RWPE1 (cell line): ENCODE results near the gene RNU7-1.

Source experiments
- CTCF ChIA-PET: fragments of 350-600 bp; sonication (Branson Sonifier 250); formaldehyde crosslinking; extraction: SDS; loops from one replicate; lab custom pipeline; 2021; lab: Yijun Ruan, JAX
- POLR2A ChIA-PET: fragments of 400-600 bp; formaldehyde crosslinking; extraction: SDS; loops from one replicate; lab custom pipeline; 2020; ENCODE audit warnings: antibody characterized with exemption; ENCODE audit not compliant: low non-redundant PET; lab: Yijun Ruan, JAX
- DNase-seq: peaks from one replicate; pipeline ENCODE4 v3.0.0; 2012; ENCODE audit warnings: low spot score
- H3K27ac ChIP-seq: fragments of 450-650 bp; 2 replicates; pipeline ENCODE4 v1.5.1; 2017
- TF ChIP-seq, protein P1 (sequence below): fragments of 450-650 bp; conservative IDR thresholded peaks from 2 replicates; pipeline ENCODE4 v1.5.1; 2017; ENCODE audit warnings: low read depth, mild to moderate bottlenecking

Gene RNU7-1

DNA sequence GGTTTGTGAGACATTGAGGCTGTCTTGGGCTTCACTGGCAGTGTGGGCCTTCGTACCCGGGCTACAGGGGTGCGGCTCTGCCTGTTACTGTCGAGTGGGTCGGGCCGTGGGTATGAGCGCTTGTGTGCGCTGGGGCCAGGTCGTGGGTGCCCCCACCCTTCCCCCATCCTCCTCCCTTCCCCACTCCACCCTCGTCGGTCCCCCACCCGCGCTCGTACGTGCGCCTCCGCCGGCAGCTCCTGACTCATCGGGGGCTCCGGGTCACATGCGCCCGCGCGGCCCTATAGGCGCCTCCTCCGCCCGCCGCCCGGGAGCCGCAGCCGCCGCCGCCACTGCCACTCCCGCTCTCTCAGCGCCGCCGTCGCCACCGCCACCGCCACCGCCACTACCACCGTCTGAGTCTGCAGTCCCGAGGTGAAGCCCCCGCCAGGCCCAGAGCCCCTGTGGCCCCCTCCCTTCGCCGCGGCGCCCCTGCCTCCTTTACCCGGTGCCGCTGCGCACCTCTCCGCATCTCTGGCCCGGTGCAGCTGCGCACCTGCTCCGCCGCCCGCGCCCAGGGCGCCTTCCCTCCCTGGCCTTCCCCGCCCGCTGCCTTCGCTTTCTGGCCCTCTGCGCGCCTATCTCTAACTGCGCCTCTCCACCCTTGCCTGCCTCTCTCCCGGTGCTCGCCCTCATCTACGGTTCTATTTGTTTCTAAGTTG lies 29.2 kb upstream of the RNU7-1 start, which contains the start of gene ENO2:
Gene ENO2, plus strand, starts transcription at position 335 of the 701 bp plus-strand sequence. CDS start 1,253 bp downstream, outside the sequence.
- ChIA-PET POLR2A (interaction anchor here (0.5 to 1.0 kb wide), 3 partner anchors 9 to 36 kb away, joined by 3 to 4 read pairs (median 4); no protein-coding TSS in a partner anchor), CTCF (interaction anchor here (0.6 to 0.7 kb wide), 2 partner anchors 11 to 52 kb away, joined by 3 read pairs; no protein-coding TSS in a partner anchor)
- DNase-seq, result no peak

DNA sequence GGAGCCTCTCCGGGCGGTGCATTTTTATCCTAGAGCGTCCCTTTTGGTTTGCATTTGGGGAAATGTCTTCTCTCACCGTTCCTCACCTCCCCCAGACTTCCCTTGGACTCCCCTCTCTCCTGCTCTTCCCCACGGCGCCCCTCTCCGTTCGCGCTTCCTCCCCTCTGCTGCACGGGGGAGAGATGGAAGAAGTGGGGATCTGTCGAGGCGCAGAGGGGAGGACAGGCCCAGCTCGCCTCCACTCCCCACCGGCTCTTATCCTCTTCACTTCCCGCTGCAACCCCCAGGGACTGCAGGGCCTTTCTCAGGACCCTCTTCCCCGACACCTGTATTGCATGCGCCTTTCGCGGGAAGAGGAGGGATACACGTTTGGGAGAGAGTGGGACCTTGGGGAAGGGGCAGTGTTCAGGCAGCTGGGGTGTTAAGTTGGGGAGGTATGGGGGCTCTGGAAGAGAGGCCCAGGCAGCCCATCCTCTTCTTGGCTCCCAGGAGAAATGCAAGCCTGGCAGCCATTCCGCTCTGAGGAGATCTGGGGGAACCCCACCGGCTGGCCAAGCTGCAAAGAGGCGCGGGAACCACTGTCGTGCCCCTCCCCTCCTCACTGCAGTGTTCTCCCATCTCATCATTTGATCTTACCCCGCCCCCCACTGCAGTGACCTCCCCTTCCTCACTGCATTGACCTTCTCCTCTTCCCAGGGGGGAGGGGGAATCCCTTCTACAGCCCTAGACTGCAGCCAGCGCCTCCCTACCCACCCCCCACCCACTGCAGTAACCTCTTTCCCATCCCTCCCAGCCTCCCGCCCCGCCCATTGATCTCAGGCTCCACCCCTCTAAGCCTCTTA lies 28.4 kb upstream of the RNU7-1 start:
- TF ChIP-seq, protein P1, sequence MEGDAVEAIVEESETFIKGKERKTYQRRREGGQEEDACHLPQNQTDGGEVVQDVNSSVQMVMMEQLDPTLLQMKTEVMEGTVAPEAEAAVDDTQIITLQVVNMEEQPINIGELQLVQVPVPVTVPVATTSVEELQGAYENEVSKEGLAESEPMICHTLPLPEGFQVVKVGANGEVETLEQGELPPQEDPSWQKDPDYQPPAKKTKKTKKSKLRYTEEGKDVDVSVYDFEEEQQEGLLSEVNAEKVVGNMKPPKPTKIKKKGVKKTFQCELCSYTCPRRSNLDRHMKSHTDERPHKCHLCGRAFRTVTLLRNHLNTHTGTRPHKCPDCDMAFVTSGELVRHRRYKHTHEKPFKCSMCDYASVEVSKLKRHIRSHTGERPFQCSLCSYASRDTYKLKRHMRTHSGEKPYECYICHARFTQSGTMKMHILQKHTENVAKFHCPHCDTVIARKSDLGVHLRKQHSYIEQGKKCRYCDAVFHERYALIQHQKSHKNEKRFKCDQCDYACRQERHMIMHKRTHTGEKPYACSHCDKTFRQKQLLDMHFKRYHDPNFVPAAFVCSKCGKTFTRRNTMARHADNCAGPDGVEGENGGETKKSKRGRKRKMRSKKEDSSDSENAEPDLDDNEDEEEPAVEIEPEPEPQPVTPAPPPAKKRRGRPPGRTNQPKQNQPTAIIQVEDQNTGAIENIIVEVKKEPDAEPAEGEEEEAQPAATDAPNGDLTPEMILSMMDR, result no peak
- no peak overlapping the region; the same call in 1 of the 2 replicates for H3K27ac ChIP-seq
- no peak for DNase-seq
- CTCF ChIA-PET, result no interaction called here
- POLR2A ChIA-PET, result no interaction called here

More for the DNA sequence above, 29.2 kb upstream of the RNU7-1 start, which contains the start of gene ENO2:
- TF ChIP-seq, protein P1, result no peak
- H3K27ac ChIP-seq, result peak within 1 kb of the TSS; percentile 38; the same call in 1 of the 2 replicates

DNA sequence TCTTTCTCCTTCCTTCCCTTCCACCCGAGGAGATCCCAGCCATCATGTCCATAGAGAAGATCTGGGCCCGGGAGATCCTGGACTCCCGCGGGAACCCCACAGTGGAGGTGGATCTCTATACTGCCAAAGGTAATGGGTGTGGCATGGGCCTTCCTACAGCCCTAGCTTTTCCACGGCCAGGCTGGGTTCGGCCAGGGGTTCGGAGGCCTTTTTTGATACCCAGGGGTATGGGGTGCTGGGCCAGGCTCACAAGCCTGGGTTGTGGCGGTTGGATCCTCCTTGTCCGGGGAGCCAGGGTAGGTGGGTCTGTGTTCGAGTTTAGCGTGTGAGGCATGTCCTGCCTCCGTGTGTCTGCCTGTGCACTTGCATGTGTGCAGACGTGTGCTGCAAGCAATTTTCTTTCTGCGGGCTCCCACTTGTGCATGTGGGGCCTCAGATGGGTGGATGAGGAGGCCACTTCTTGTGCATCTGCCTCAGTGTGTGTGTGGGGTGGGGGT lies 27.8 kb upstream of the RNU7-1 start:
- TF ChIP-seq, protein P1, result no peak
- DNase-seq, result no peak
- CTCF ChIA-PET, result no interaction called here
- H3K27ac ChIP-seq, result no peak overlapping the region
- POLR2A ChIA-PET, result no interaction called here

DNA sequence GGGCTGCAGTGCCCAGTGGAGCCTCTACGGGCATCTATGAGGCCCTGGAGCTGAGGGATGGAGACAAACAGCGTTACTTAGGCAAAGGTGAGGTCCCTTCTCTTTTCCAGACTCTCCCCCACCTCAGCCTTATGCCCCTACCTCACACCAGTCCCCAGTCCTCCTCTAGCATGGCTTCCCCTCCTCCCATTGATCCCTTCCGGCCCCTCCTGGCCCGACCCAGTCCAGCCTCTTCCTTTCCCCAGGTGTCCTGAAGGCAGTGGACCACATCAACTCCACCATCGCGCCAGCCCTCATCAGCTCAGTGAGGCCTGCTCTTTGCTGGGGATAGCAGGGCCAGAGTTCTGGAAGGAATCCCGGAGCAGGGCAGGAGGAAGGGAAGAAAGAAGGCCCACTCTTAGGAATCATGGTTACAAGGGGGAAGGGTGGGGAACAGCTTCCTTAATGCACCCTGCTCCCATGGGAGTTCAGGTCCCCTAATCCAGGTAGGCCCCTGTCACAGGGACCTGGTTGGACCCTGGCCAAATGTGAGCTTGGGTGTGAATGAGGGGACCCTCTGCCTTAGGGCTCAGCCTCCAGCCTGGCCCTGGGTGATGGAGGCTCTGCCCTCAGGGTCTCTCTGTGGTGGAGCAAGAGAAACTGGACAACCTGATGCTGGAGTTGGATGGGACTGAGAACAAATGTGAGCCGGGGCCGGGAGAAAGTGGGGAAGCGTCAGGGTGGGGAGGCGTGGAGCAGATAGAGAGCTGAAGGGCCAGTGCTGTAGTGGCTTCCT lies 27.0 kb upstream of the RNU7-1 start:
- POLR2A ChIA-PET, result no interaction called here

DNA sequence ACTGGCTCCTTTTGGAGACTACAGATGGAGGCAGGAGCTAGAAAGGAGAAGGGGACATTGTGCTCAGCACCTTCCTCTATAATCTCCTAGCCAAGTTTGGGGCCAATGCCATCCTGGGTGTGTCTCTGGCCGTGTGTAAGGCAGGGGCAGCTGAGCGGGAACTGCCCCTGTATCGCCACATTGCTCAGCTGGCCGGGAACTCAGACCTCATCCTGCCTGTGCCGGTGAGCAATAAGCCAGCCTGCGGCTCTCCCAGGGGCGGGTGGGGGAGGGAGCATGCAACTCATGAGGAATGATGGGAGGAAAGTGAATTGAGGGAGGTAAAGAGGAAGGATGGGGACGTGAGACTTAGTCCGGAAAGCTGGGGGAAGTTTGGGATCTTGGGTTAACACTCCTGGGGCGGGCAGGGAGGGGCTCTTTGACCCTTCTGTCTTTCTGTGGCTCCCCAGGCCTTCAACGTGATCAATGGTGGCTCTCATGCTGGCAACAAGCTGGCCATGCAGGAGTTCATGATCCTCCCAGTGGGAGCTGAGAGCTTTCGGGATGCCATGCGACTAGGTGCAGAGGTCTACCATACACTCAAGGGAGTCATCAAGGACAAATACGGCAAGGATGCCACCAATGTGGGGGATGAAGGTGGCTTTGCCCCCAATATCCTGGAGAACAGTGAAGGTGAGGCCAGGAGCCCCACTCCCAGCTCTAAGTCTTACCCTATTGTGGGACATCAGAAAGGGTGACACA lies 26.0 kb upstream of the RNU7-1 start:
- POLR2A ChIA-PET, result interaction anchor here (0.6 kb wide), 1 partner anchor 38 kb away, joined by 3 read pairs; no protein-coding TSS in a partner anchor
- DNase-seq, result no peak
- CTCF ChIA-PET, result interaction anchor here (0.5 to 1.1 kb wide), 6 partner anchors 17 to 252 kb away, joined by 3 to 5 read pairs (median 4); partner anchors contain the start of gene SPSB2
- TF ChIP-seq, protein P1, result no peak
- no peak overlapping the region for H3K27ac ChIP-seq

More for the DNA sequence above, 27.0 kb upstream of the RNU7-1 start:
- no peak for DNase-seq
- CTCF ChIA-PET, result interaction anchor here (0.5 to 1.0 kb wide), 2 partner anchors 25 to 32 kb away, joined by 3 to 5 read pairs; no protein-coding TSS in a partner anchor
- TF ChIP-seq, protein P1, result no peak
- H3K27ac ChIP-seq, result no peak overlapping the region
